AG04449 (cell line): ENCODE measurements around the gene C2CD2.

Experiments used
- CTCF ChIA-PET: fragments of 350-600 bp; formaldehyde crosslinking; extraction: SDS; loops from one replicate; lab custom pipeline; 2021; ENCODE audit warnings: antibody characterized with exemption; lab: Yijun Ruan, JAX
- POLR2A ChIA-PET: fragments of 400-600, 350-600 bp; formaldehyde crosslinking; extraction: SDS; loops from one replicate; lab custom pipeline; 2020; ENCODE audit warnings: antibody characterized with exemption, inconsistent platforms; lab: Yijun Ruan, JAX
- DNase-seq: peaks from one replicate; pipeline ENCODE4 v3.0.0-alpha.2; 2010; ENCODE audit warnings: low read depth, low spot score
- H3K4me3 ChIP-seq: 2 replicates; pipeline ENCODE4 v1.5.1; 2011; ENCODE audit warnings: low read depth, mild to moderate bottlenecking, control low read depth, low read length
- CTCF ChIP-seq: IDR thresholded peaks from one replicate; pipeline ENCODE4 v1.5.1; 2011; ENCODE audit warnings: mild to moderate bottlenecking, moderate library complexity, low read length, control low read depth, inconsistent platforms; ENCODE audit not compliant: insufficient read depth; ENCODE audit errors: missing control alignments

C2CD2 gene

DNA sequence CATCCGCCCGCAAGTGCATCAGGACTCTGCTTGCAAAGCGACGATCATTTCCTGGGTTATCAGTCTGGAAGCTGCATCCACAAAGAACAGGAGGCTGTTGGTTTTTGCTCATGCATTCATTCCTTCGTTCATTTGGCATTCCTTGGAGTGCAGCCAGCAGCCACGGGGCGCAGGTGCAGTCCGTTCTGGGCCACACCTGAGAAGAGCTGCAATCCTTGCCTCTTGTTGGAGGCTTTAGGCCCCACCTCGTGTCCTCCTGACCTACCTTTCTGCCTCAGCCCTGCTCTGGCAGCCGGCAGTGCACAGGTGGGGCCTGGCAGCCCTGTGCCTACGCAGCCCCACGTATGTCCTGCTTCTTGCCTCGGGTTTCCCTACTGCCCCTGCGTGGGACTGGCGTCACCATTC lies 19.6 kb upstream of the C2CD2 start:
- no peak overlapping the region for H3K4me3 ChIP-seq
- ChIA-PET POLR2A (no interaction called here), CTCF (no interaction called here)
- DNase-seq = no peak
- no peak for TF ChIP-seq CTCF

GRCh38 chr21:41972511-41973205 lies 18.8 kb upstream of the C2CD2 start:
- ChIA-PET POLR2A (no interaction called here), CTCF (interaction anchor here (1.2 kb wide), 1 partner anchor 135 kb away, joined by 4 read pairs; no protein-coding TSS in a partner anchor)
- DNase-seq = no peak
- no peak overlapping the region for H3K4me3 ChIP-seq
- no peak for TF ChIP-seq CTCF

DNA sequence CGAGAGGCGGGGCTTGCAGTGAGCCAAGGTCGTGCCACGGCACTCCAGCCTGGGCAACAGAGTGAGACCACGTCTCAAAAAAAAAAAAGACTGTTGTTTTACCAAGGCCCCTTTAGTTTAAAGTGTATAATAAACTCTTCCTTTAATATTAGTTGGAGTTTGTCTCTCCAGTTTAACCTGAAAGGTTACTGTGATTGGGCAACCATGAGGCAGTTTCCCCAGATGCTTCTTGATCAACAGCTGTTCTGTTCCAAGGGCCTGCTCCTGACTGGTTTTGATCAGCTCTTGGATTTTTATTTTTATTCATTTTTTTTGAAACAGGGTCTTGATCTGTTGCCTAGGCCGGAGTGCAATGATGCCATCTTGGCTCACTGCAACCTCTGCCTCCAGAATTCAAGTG lies 18.1 kb upstream of the C2CD2 start:
- H3K4me3 ChIP-seq = no peak overlapping the region

GRCh38 chr21:41970751-41971653 lies 17.2 kb upstream of the C2CD2 start:
- TF ChIP-seq CTCF = no peak
- H3K4me3 ChIP-seq = no peak overlapping the region
- CTCF ChIA-PET = interaction anchor here (0.7 to 1.4 kb wide), 5 partner anchors 10 to 137 kb away, joined by 3 to 4 read pairs (median 3); no protein-coding TSS in a partner anchor
- no peak for DNase-seq
- POLR2A ChIA-PET = no interaction called here

More for the DNA sequence above, 18.1 kb upstream of the C2CD2 start:
- ChIA-PET POLR2A (no interaction called here), CTCF (interaction anchor here (1.2 kb wide), 1 partner anchor 136 kb away, joined by 4 read pairs; no protein-coding TSS in a partner anchor)
- no peak for DNase-seq
- TF ChIP-seq CTCF = no peak

- POLR2A ChIA-PET = no interaction called here
- no peak for TF ChIP-seq CTCF
- no peak for DNase-seq
- no peak overlapping the region for H3K4me3 ChIP-seq
- CTCF ChIA-PET = interaction anchor here (0.7 to 1.4 kb wide), 5 partner anchors 11 to 147 kb away, joined by 3 to 4 read pairs (median 3); no protein-coding TSS in a partner anchor
Observed at GRCh38 chr21:41970106-41970391, 16.2 kb upstream of the C2CD2 start.

DNA sequence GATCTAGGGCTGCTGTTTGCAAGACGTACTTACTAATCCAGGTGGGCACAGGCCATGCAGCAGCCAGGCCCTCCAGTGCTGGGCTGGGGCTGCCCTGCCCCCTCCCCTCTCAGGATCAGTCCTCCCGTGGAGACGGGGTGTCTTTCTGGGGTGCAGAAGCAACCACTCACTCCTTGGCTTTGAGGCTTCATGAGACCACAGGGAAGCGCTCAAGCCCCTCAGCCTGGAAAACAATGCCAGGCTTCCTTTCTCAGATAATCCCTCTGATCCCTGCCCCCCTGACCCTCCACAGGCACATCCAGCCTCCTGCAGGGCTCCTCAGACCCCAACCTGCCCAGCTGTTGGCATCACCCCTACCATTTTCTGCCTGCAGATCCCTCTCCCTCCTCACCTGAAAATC lies 13.9 kb upstream of the C2CD2 start:
- H3K4me3 ChIP-seq = no peak overlapping the region
- TF ChIP-seq CTCF = no peak
- no peak for DNase-seq
- ChIA-PET CTCF (no interaction called here), POLR2A (no interaction called here)
